ENCODE measurements around the gene GUCA1A.
A peak's percentile ranks its signal among the peaks of the same experiment; 100 is the strongest.

The GUCA1A gene

GRCh38 chr6:42220807-42221206 lies 47.6 kb downstream of the GUCA1A start:
- Histone ChIP-seq H3K27ac (ENCODE audit: poor library complexity, severe bottlenecking) (peak overlapping the region; percentile 99), H3K4me3 (ENCODE audit: severe bottlenecking) (no peak overlapping the region), H3K36me3 (ENCODE audit: low read depth) (peaks cover 9% of the 10 kb centered on the region; the same call in 1 of the 2 replicates), H3K4me1 (ENCODE audit: insufficient read depth, poor library complexity, severe bottlenecking) (peaks cover 42% of the 10 kb centered on the region), H3K27me3 (ENCODE audit: insufficient read depth, poor library complexity, severe bottlenecking) (no peaks in the 10 kb centered on the region), H3K9me3 (ENCODE audit: severe bottlenecking) (no peaks in the 10 kb centered on the region)
- no peak for TF ChIP-seq CTCF (IDR thresholded peaks at IDR 0.05; ENCODE audit: poor library complexity, severe bottlenecking)
- DNase-seq (ENCODE audit: low spot score) = no peak
- no peak for ATAC-seq (ENCODE audit: low read depth)

GRCh38 chr6:42221546-42221945 lies 48.4 kb downstream of the GUCA1A start:
- Histone ChIP-seq H3K4me3 (ENCODE audit: severe bottlenecking) (no peak overlapping the region), H3K9me3 (ENCODE audit: severe bottlenecking) (no peaks in the 10 kb centered on the region), H3K36me3 (ENCODE audit: low read depth) (peaks cover 4% of the 10 kb centered on the region; the same call in 1 of the 2 replicates), H3K27me3 (ENCODE audit: insufficient read depth, poor library complexity, severe bottlenecking) (no peaks in the 10 kb centered on the region), H3K27ac (ENCODE audit: poor library complexity, severe bottlenecking) (peak overlapping the region; percentile 99), H3K4me1 (ENCODE audit: insufficient read depth, poor library complexity, severe bottlenecking) (peaks cover 46% of the 10 kb centered on the region)
- no peak for TF ChIP-seq CTCF (IDR thresholded peaks at IDR 0.05; ENCODE audit: poor library complexity, severe bottlenecking)
- ATAC-seq (ENCODE audit: low read depth) (no peak), DNase-seq (ENCODE audit: low spot score) (no peak)

- H3K4me1 ChIP-seq (ENCODE audit: insufficient read depth, poor library complexity, severe bottlenecking) = peaks cover 50% of the 10 kb centered on the region
- peak overlapping the region; percentile 99 for H3K27ac ChIP-seq (ENCODE audit: poor library complexity, severe bottlenecking)
- no peaks in the 10 kb centered on the region for H3K36me3 ChIP-seq (ENCODE audit: low read depth)
- no peak overlapping the region for H3K4me3 ChIP-seq (ENCODE audit: severe bottlenecking)
- ATAC-seq (ENCODE audit: low read depth) (no peak), DNase-seq (ENCODE audit: low spot score) (no peak)
- no peaks in the 10 kb centered on the region for H3K9me3 ChIP-seq (ENCODE audit: severe bottlenecking)
- no peak for TF ChIP-seq CTCF (IDR thresholded peaks at IDR 0.05; ENCODE audit: poor library complexity, severe bottlenecking)
- no peaks in the 10 kb centered on the region for H3K27me3 ChIP-seq (ENCODE audit: insufficient read depth, poor library complexity, severe bottlenecking)
These were observed 49.3 kb downstream of the GUCA1A start for GRCh38 chr6:42222448-42222847.

- ATAC-seq (ENCODE audit: low read depth) (peak; percentile 64), DNase-seq (ENCODE audit: low spot score) (no peak)
- Histone ChIP-seq H3K27ac (ENCODE audit: poor library complexity, severe bottlenecking) (peak overlapping the region; percentile 99), H3K27me3 (ENCODE audit: insufficient read depth, poor library complexity, severe bottlenecking) (no peaks in the 10 kb centered on the region), H3K36me3 (ENCODE audit: low read depth) (peaks cover 7% of the 10 kb centered on the region), H3K4me1 (ENCODE audit: insufficient read depth, poor library complexity, severe bottlenecking) (peaks cover 56% of the 10 kb centered on the region), H3K4me3 (ENCODE audit: severe bottlenecking) (peak overlapping the region; percentile 27), H3K9me3 (ENCODE audit: severe bottlenecking) (no peaks in the 10 kb centered on the region)
- TF ChIP-seq CTCF (IDR thresholded peaks at IDR 0.05; ENCODE audit: poor library complexity, severe bottlenecking) = no peak
These were observed 51.3 kb downstream of the GUCA1A start for GRCh38 chr6:42224222-42225028.

GRCh38 chr6:42225029-42225339 lies 51.8 kb downstream of the GUCA1A start:
- TF ChIP-seq CTCF (IDR thresholded peaks at IDR 0.05; ENCODE audit: poor library complexity, severe bottlenecking) = no peak
- Histone ChIP-seq H3K27me3 (ENCODE audit: insufficient read depth, poor library complexity, severe bottlenecking) (no peaks in the 10 kb centered on the region), H3K4me1 (ENCODE audit: insufficient read depth, poor library complexity, severe bottlenecking) (peaks cover 59% of the 10 kb centered on the region), H3K9me3 (ENCODE audit: severe bottlenecking) (no peaks in the 10 kb centered on the region), H3K36me3 (ENCODE audit: low read depth) (peaks cover 12% of the 10 kb centered on the region), H3K4me3 (ENCODE audit: severe bottlenecking) (peak overlapping the region; percentile 27), H3K27ac (ENCODE audit: poor library complexity, severe bottlenecking) (peak overlapping the region; percentile 99)
- no peak for ATAC-seq (ENCODE audit: low read depth)
- DNase-seq (ENCODE audit: low spot score) = no peak
